Loucy (cell line): Measurements from ENCODE around the gene DNAAF2.

Experiments used
- EZH2phosphoT487 ChIP-seq: fragments of 200-600 bp; IDR thresholded peaks from 2 replicates; pipeline ENCODE4 v1.6.1; 2018; ENCODE audit warnings: antibody characterized with exemption, mild to moderate bottlenecking, moderate library complexity, borderline replicate concordance
- TF ChIP-seq, protein P1 (sequence below): fragments of 200-600 bp; sonication (generic); conservative IDR thresholded peaks from 2 replicates; pipeline ENCODE4 v1.5.1; 2014; ENCODE audit warnings: mild to moderate bottlenecking, antibody characterized with exemption, low read length

GRCh38 chr14:49622022-49622607 lies 12.9 kb downstream of the DNAAF2 start:
- TF ChIP-seq, protein P1, sequence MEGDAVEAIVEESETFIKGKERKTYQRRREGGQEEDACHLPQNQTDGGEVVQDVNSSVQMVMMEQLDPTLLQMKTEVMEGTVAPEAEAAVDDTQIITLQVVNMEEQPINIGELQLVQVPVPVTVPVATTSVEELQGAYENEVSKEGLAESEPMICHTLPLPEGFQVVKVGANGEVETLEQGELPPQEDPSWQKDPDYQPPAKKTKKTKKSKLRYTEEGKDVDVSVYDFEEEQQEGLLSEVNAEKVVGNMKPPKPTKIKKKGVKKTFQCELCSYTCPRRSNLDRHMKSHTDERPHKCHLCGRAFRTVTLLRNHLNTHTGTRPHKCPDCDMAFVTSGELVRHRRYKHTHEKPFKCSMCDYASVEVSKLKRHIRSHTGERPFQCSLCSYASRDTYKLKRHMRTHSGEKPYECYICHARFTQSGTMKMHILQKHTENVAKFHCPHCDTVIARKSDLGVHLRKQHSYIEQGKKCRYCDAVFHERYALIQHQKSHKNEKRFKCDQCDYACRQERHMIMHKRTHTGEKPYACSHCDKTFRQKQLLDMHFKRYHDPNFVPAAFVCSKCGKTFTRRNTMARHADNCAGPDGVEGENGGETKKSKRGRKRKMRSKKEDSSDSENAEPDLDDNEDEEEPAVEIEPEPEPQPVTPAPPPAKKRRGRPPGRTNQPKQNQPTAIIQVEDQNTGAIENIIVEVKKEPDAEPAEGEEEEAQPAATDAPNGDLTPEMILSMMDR, result no peak
- no peak for TF ChIP-seq EZH2phosphoT487
